GM12878 (cell line): ENCODE results near the gene KLHDC8A. TPM values are rescaled to one million over a fixed set of nuclear protein-coding genes. Genes with fewer than 3 reads are reported as not detected.

Experiments
- ATF3 ChIP-seq: IDR thresholded peaks from 2 replicates; pipeline ENCODE4 v1.6.1; 2011; ENCODE audit warnings: low read depth, mild to moderate bottlenecking, low read length, moderate library complexity, borderline replicate concordance; ENCODE audit errors: extremely low read depth
- BRCA1 ChIP-seq: IDR thresholded peaks from 2 replicates; pipeline ENCODE4 v1.6.1; 2011; ENCODE audit warnings: low read depth, low read length, improper control_type of control experiment
- CTCF ChIP-seq, 3 experiments: IDR thresholded peaks in 2 of 3; conservative IDR thresholded peaks in 1 of 3; 2 replicates each; pipeline ENCODE4 v1.5.1; 2011; ENCODE audit warnings: low read depth in 3 of 3, low read length in 3 of 3, mild to moderate bottlenecking in 3 of 3, control low read depth in 2 of 3, moderate library complexity in 2 of 3, inconsistent platforms in 1 of 3, mixed read lengths in 1 of 3; ENCODE audit not compliant: control insufficient read depth in 2 of 3, insufficient read depth in 1 of 3; ENCODE audit errors: extremely low read depth in 1 of 3
- ELK1 ChIP-seq: IDR thresholded peaks from 2 replicates; pipeline ENCODE4 v1.6.1; 2012; ENCODE audit warnings: low read depth, low read length, improper control_type of control experiment
- HDGF ChIP-seq: fragments of 450-650 bp; IDR thresholded peaks from 2 replicates; pipeline ENCODE4 v1.6.1; 2016; ENCODE audit warnings: antibody characterized with exemption
- IRF3 ChIP-seq: fragments of 450-650 bp; IDR thresholded peaks from 2 replicates; pipeline ENCODE4 v1.6.1; 2014; ENCODE audit warnings: mild to moderate bottlenecking
- JUND ChIP-seq: IDR thresholded peaks from 2 replicates; pipeline ENCODE4 v1.6.1; 2012; ENCODE audit warnings: low read depth, mild to moderate bottlenecking, low read length, improper control_type of control experiment, moderate library complexity
- MEF2B ChIP-seq: fragments of 450-650 bp; IDR thresholded peaks from 2 replicates; pipeline ENCODE4 v1.6.1; 2018; ENCODE audit warnings: mild to moderate bottlenecking, moderate library complexity; ENCODE audit not compliant: partially characterized antibody, poor library complexity, severe bottlenecking
- MXI1 ChIP-seq: fragments of 150-350 bp; IDR thresholded peaks from 2 replicates; pipeline ENCODE4 v1.6.1; 2011; ENCODE audit warnings: low read depth, mild to moderate bottlenecking, inconsistent platforms, low read length, improper control_type of control experiment
- NFIC ChIP-seq: IDR thresholded peaks from 2 replicates; pipeline ENCODE4 v1.6.1; 2012; ENCODE audit warnings: low read depth, mild to moderate bottlenecking, inconsistent platforms, low read length, moderate library complexity
- NFXL1 ChIP-seq: fragments of 450-650 bp; IDR thresholded peaks from 2 replicates; pipeline ENCODE4 v1.6.1; 2017; ENCODE audit warnings: antibody characterized with exemption, mild to moderate bottlenecking, borderline replicate concordance
- NRF1 ChIP-seq: conservative IDR thresholded peaks from 2 replicates; pipeline ENCODE4 v1.6.1; 2011; ENCODE audit warnings: mild to moderate bottlenecking, low read depth, low read length, improper control_type of control experiment
- POU2F2 ChIP-seq: IDR thresholded peaks from 3 replicates; pipeline ENCODE4 v1.6.1; 2011; ENCODE audit warnings: low read depth, mild to moderate bottlenecking, low read length, borderline replicate concordance
- RB1 ChIP-seq: fragments of 450-650 bp; formaldehyde crosslinking; IDR thresholded peaks from 2 replicates; pipeline ENCODE4 v1.6.1; 2017; ENCODE audit warnings: mild to moderate bottlenecking, borderline replicate concordance
- RELA ChIP-seq: fragments of 450-650 bp; IDR thresholded peaks from 2 replicates; pipeline ENCODE4 v1.8.0; 2014; ENCODE audit warnings: borderline replicate concordance; ENCODE audit not compliant: partially characterized antibody
- SMC3 ChIP-seq: IDR thresholded peaks from 2 replicates; pipeline ENCODE4 v1.6.1; 2011; ENCODE audit warnings: low read length, improper control_type of control experiment, borderline replicate concordance
- SREBF2 ChIP-seq: IDR thresholded peaks from 2 replicates; pipeline ENCODE4 v1.6.1; 2012; ENCODE audit warnings: mild to moderate bottlenecking, low read length
- TARDBP ChIP-seq: IDR thresholded peaks from 2 replicates; pipeline ENCODE4 v1.6.1; 2016; ENCODE audit warnings: borderline replicate concordance
- TCF12 ChIP-seq: IDR thresholded peaks from 2 replicates; pipeline ENCODE4 v1.6.1; 2011; ENCODE audit warnings: low read depth, mild to moderate bottlenecking, low read length
- ZNF687 ChIP-seq: fragments of 450-650 bp; IDR thresholded peaks from 2 replicates; pipeline ENCODE4 v1.6.1; 2017; ENCODE audit warnings: mild to moderate bottlenecking, moderate library complexity
- ZSCAN29 ChIP-seq: fragments of 450-650 bp; IDR thresholded peaks from 2 replicates; pipeline ENCODE4 v1.6.1; 2017; ENCODE audit warnings: mild to moderate bottlenecking, moderate library complexity
- polyA plus RNA-seq, 11 experiments: library from polyadenylated mRNA; depleted of rRNA in 4 of 11; unstranded in 6 of 11; stranded (reverse) in 5 of 11; fragments of >200 nt; fragmentation: Nextera tagmentation in 4 of 11; fragmentation: Illumina TruSeq in 1 of 11; extraction: Ambion mirVana in 4 of 11; extraction: Trizol in 1 of 11; gene quantifications; 1 replicate in 1 of 11; 2 replicates in 10 of 11; pipeline versions ENCODE4 v1.2.1 to v1.2.3, GENCODE V29; 2011 to 2016; ENCODE audit warnings: inconsistent platforms in 2 of 11, missing spikeins in 2 of 11, low read depth in 1 of 11
- total RNA-seq, 4 experiments: library from RNA; depleted of rRNA in 3 of 4; stranded (reverse); fragments of >200 nt in 3 of 4; fragmentation: Illumina TruSeq in 1 of 4; extraction: Trizol in 1 of 4; gene quantifications; 2 replicates each; pipeline versions ENCODE4 v1.2.1 to v1.2.3, GENCODE V29; 2013 to 2021

KLHDC8A gene
- total and polyA plus RNA-seq, 10 of the 15 experiments (the other 5 are each of a cell fraction or from before 2014, with no cell fraction given): not detected

- peak; percentile 100 for TF ChIP-seq TCF12
- no peak for TF ChIP-seq HDGF
- TF ChIP-seq ZSCAN29: 0 out of 2 replicates have a peak, but pooled peaks have one; percentile 30
- TF ChIP-seq NFIC: peak; percentile 100
- peak; percentile 79 for TF ChIP-seq RELA
- TF ChIP-seq CTCF (IDR thresholded peaks at IDR 0.05 in 2 of 3, conservative IDR thresholded peaks at IDR 0.05 in 1 of 3; ENCODE audit: control insufficient read depth in 2 of 3, extremely low read depth in 1 of 3, insufficient read depth in 1 of 3, low read depth in 3 of 3, low read length in 3 of 3): no peak
- TF ChIP-seq ATF3: no peak
- TF ChIP-seq SREBF2: no peak
- TF ChIP-seq TARDBP: peak; percentile 86
- no peak for TF ChIP-seq IRF3
- no peak for TF ChIP-seq BRCA1
- no peak for TF ChIP-seq RB1
- no peak for TF ChIP-seq NRF1
- peak; percentile 88; the same call in 2 of the 3 replicates for TF ChIP-seq POU2F2
- no peak for TF ChIP-seq SMC3
- TF ChIP-seq NFXL1: no peak
- TF ChIP-seq MEF2B: peak; percentile 98
- no peak for TF ChIP-seq JUND
- 0 out of 2 replicates have a peak, but pooled peaks have one; percentile 54 for TF ChIP-seq ZNF687
- TF ChIP-seq MXI1: peak; percentile 74; the same call in 1 of the 2 replicates
- no peak; the same call in none of the 2 replicates for TF ChIP-seq ELK1
These were observed 68.8 kb downstream of the KLHDC8A start (continued) for GRCh38 chr1:205287767-205288559.
